GM15510 (cell line): ENCODE results near the gene ZKSCAN5.
A peak's percentile ranks its signal among the peaks of the same experiment; 100 is the strongest.

ENCODE experiments used
- POLR2A ChIP-seq: IDR thresholded peaks from 3 replicates; pipeline ENCODE4 v1.6.1; 2011; ENCODE audit warnings: borderline replicate concordance; ENCODE audit not compliant: insufficient read length; ENCODE audit errors: extremely low read depth

ZKSCAN5 gene

GRCh38 chr7:99504603-99505323 is at the start of gene ZKSCAN5:
ZKSCAN5 (plus strand) TSS chr7:99504662; CDS start chr7:99506045, 1,383 bp downstream.
- peak; percentile 86 for TF ChIP-seq POLR2A

GRCh38 chr7:99455874-99456273 is 48.6 kb upstream of the ZKSCAN5 start:
- TF ChIP-seq POLR2A, result no peak

- TF ChIP-seq POLR2A, result no peak
Measured at GRCh38 chr7:99456288-99456687, 48.2 kb upstream of the ZKSCAN5 start.

- TF ChIP-seq POLR2A, result no peak
Measured at GRCh38 chr7:99457050-99457649, 47.3 kb upstream of the ZKSCAN5 start.

- TF ChIP-seq POLR2A, result peak; percentile 9
Measured at GRCh38 chr7:99457650-99458493, 46.6 kb upstream of the ZKSCAN5 start.

GRCh38 chr7:99459087-99459486 is 45.4 kb upstream of the ZKSCAN5 start:
- TF ChIP-seq POLR2A, result no peak

GRCh38 chr7:99460651-99461050 is 43.8 kb upstream of the ZKSCAN5 start:
- TF ChIP-seq POLR2A, result no peak

GRCh38 chr7:99461221-99461620 is 43.2 kb upstream of the ZKSCAN5 start:
- no peak for TF ChIP-seq POLR2A

GRCh38 chr7:99465421-99465768 is 39.1 kb upstream of the ZKSCAN5 start:
- TF ChIP-seq POLR2A, result no peak

- TF ChIP-seq POLR2A, result no peak
Measured at GRCh38 chr7:99468336-99468918, 36.0 kb upstream of the ZKSCAN5 start.

GRCh38 chr7:99469381-99470065 is 34.9 kb upstream of the ZKSCAN5 start:
- no peak for TF ChIP-seq POLR2A

GRCh38 chr7:99472561-99473314 is 31.7 kb upstream of the ZKSCAN5 start, which contains the start of gene ZNF789:
ZNF789 (plus strand) TSS chr7:99472890; CDS start chr7:99476457, 3,567 bp downstream.
- TF ChIP-seq POLR2A, result peak; percentile 78

GRCh38 chr7:99473315-99473596 is 31.2 kb upstream of the ZKSCAN5 start:
- TF ChIP-seq POLR2A, result no peak

- no peak for TF ChIP-seq POLR2A
Measured at GRCh38 chr7:99476107-99476506, 28.4 kb upstream of the ZKSCAN5 start.
